Femur (tissue), 1 donor: ENCODE measurements around the gene TBC1D3E.
"Not testable (repeated sequence)": the region's sequence is repeated elsewhere in the genome, so short reads cannot be mapped to it uniquely, and the experiment has no call there.

Experiments used
- DNase-seq: peaks from one replicate; pipeline ENCODE4 v3.0.0-alpha.2; 2017

TBC1D3E gene

GRCh38 chr17:38127651-38128050 is at the start of gene TBC1D3E:
TSS of gene TBC1D3E (plus strand) at chr17:38127951. CDS start at chr17:38129496, 1,545 bp downstream.
- DNase-seq = not testable (repeated sequence)

DNA sequence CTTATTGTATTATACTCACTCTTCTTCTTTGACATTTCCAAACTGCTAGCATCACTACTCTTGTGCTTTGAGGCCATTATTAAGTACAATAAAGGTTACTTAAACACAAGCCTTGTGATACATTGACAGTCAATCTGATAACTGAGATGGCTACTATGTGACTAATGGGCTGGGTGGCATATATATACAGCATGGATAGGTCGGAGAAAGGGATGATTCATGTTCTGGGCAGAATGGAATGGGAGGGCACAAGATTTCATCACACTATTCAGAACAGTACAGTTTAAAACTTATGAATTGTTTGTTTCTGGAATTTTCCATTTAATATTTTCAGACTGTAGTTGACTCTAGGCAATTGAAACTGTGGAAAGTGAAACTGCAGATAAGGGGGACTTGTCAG is 40.4 kb upstream of the TBC1D3E start:
- DNase-seq = not testable (repeated sequence)

DNA sequence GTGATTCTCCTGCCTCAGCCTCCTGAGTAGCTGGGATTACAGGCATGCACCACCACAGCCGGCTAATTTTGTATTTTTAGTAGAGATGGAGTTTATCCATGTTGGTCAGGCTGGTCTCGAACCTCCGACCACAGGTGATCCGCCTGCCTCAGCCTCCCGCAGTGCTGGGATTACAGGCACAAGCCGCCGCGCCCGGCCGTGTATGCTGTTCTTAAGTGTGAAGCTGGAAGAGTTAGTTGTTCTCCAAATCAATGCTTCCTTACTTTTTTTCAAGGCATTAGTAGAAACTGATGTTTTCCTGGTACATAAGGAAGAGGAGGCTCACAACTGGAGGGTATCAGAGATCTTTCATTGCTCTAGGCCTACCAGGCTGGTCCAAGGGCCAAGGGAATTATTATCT is 39.6 kb upstream of the TBC1D3E start:
- DNase-seq = not testable (repeated sequence)

GRCh38 chr17:38094059-38094694 is 33.6 kb upstream of the TBC1D3E start:
- DNase-seq = not testable (repeated sequence)

- not testable (repeated sequence) for DNase-seq
These were observed 28.5 kb upstream of the TBC1D3E start for GRCh38 chr17:38099262-38099661.

- not testable (repeated sequence) for DNase-seq
These were observed 7.9 kb upstream of the TBC1D3E start for GRCh38 chr17:38119829-38120228.

DNA sequence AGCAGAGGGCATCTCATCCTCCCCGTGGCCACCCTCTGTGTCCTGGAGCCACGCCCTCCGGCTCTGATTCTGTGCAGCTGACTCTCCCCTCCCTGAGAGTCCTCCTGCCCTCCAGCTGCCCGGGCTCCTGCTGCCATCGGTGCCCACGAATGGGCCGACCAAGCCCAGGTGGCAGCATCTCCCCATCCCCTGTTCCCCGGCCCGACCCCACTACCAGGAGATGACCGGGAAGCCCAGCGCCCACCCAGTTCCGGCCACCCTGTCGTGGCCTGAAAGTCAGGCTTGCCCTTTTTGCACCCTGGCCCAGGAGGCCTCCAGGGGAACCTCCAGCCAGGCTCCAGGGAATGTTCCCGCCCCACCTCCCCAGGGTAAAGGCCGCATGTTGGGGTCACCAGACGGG is 7.1 kb downstream of the TBC1D3E start:
- DNase-seq = not testable (repeated sequence)
